IMR-90 (cell line): Measurements from ENCODE around the gene ZBTB22. TPM values are rescaled to one million over a fixed set of nuclear protein-coding genes. Genes with fewer than 3 reads are reported as not detected.

Experiments
- ATAC-seq: fragments of 200-7000 bp; cut with Tn5 transposase; 2 replicates; pipeline ENCODE4 v1.9.1; 2020; ENCODE audit warnings: low read depth, mild to moderate bottlenecking, moderate library complexity
- BruUV-seq: library from RNA; stranded (reverse); fragments of 400-500 nt; replicated peaks from 2 replicates; lab custom pipeline; 2021; lab: Mats Ljungman, UMichigan
- CTCF ChIA-PET: fragments of 300-600 bp; formaldehyde crosslinking; extraction: SDS; loops from one replicate; lab custom pipeline; 2021; ENCODE audit warnings: antibody characterized with exemption; lab: Yijun Ruan, JAX
- POLR2A ChIA-PET: fragments of 300-600 bp; sonication (Branson Sonifier 250); formaldehyde crosslinking; loops from one replicate; lab custom pipeline; 2022; ENCODE audit warnings: antibody characterized with exemption; ENCODE audit not compliant: unreplicated experiment; lab: Charles Lee
- DNase-seq: peaks from one replicate; pipeline ENCODE4 v3.0.0; 2013
- H2AFZ ChIP-seq: replicated peaks from 2 replicates; pipeline ENCODE3; 2013; ENCODE audit warnings: low read length, mild to moderate bottlenecking; ENCODE audit not compliant: poor library complexity
- H2AK5ac ChIP-seq: 2 replicates; pipeline ENCODE4 v1.6.1; 2013; ENCODE audit warnings: low read depth, low read length, inconsistent platforms
- H2AK9ac ChIP-seq: replicated peaks from 2 replicates; pipeline ENCODE3; 2013; ENCODE audit warnings: mild to moderate bottlenecking, low read depth, low read length, moderate library complexity; ENCODE audit not compliant: poor library complexity
- H2BK120ac ChIP-seq: 2 replicates; pipeline ENCODE4 v1.6.1; 2013; ENCODE audit warnings: low read depth, low read length, inconsistent platforms
- H2BK15ac ChIP-seq: 3 replicates; pipeline ENCODE4 v1.6.1; 2013; ENCODE audit warnings: low read depth, low read length, inconsistent platforms
- H2BK20ac ChIP-seq: 2 replicates; pipeline ENCODE4 v1.6.1; 2013; ENCODE audit warnings: low read depth, mild to moderate bottlenecking, inconsistent platforms, low read length, moderate library complexity
- H2BK5ac ChIP-seq: 2 replicates; pipeline ENCODE4 v1.6.1; 2013; ENCODE audit warnings: mild to moderate bottlenecking, low read depth, low read length, inconsistent platforms; ENCODE audit not compliant: poor library complexity, severe bottlenecking
- H3K14ac ChIP-seq: replicated peaks from 2 replicates; pipeline ENCODE4 v1.6.1; 2013; ENCODE audit warnings: low read depth, low read length, inconsistent platforms
- H3K18ac ChIP-seq: 2 replicates; pipeline ENCODE4 v1.6.1; 2013; ENCODE audit warnings: low read depth, low read length, control low read depth
- H3K23ac ChIP-seq: 2 replicates; pipeline ENCODE4 v1.6.1; 2013; ENCODE audit warnings: low read depth, low read length, inconsistent platforms
- H3K27ac ChIP-seq: 2 replicates; pipeline ENCODE4 v1.5.1; 2013; ENCODE audit warnings: mild to moderate bottlenecking, control low read depth, low read length; ENCODE audit not compliant: insufficient read depth
- H3K27me3 ChIP-seq: 2 replicates; pipeline ENCODE4 v1.6.1; 2013; ENCODE audit warnings: low read length; ENCODE audit not compliant: control insufficient read depth, insufficient read depth
- H3K36me3 ChIP-seq: 2 replicates; pipeline ENCODE4 v1.6.1; 2013; ENCODE audit warnings: low read length, mixed read lengths; ENCODE audit not compliant: control insufficient read depth, insufficient read depth
- H3K4ac ChIP-seq: 2 replicates; pipeline ENCODE4 v1.6.1; 2013; ENCODE audit warnings: low read depth, low read length, inconsistent platforms
- H3K4me1 ChIP-seq: 2 replicates; pipeline ENCODE4 v1.6.1; 2013; ENCODE audit warnings: low read length, mixed read lengths; ENCODE audit not compliant: control insufficient read depth, insufficient read depth
- H3K4me2 ChIP-seq: 2 replicates; pipeline ENCODE4 v1.6.1; 2013; ENCODE audit warnings: low read depth, mild to moderate bottlenecking, control low read depth, low read length, moderate library complexity
- H3K4me3 ChIP-seq: 2 replicates; pipeline ENCODE4 v1.5.1; 2013; ENCODE audit warnings: low read depth, mild to moderate bottlenecking, control low read depth, low read length, moderate library complexity; ENCODE audit not compliant: insufficient read depth
- H3K56ac ChIP-seq: 2 replicates; pipeline ENCODE4 v1.6.1; 2013; ENCODE audit warnings: low read length, inconsistent platforms; ENCODE audit not compliant: insufficient read depth; ENCODE audit errors: extremely low read depth
- H3K79me1 ChIP-seq, 2 experiments: 2 replicates each; pipeline ENCODE4 v1.6.1; 2013; ENCODE audit warnings: low read length in 2 of 2, inconsistent platforms in 1 of 2, low read depth in 1 of 2
- H3K9ac ChIP-seq: 2 replicates; pipeline ENCODE4 v1.6.1; 2013; ENCODE audit warnings: low read depth, low read length, control low read depth
- H3K9me1 ChIP-seq: 2 replicates; pipeline ENCODE4 v1.6.1; 2013; ENCODE audit warnings: low read length, inconsistent platforms; ENCODE audit not compliant: insufficient read depth
- H3K9me3 ChIP-seq: 2 replicates; pipeline ENCODE4 v1.6.1; 2013; ENCODE audit warnings: low read length; ENCODE audit not compliant: control insufficient read depth, insufficient read depth
- H4K20me1 ChIP-seq: 2 replicates; pipeline ENCODE4 v1.6.1; 2013; ENCODE audit warnings: low read length, inconsistent platforms; ENCODE audit not compliant: insufficient read depth
- H4K5ac ChIP-seq: 2 replicates; pipeline ENCODE4 v1.6.1; 2013; ENCODE audit warnings: mild to moderate bottlenecking, low read depth, low read length, control low read depth
- H4K8ac ChIP-seq, 2 experiments: 2 replicates each; pipeline ENCODE4 v1.6.1; 2013; ENCODE audit warnings: low read depth in 2 of 2, low read length in 2 of 2, control low read depth in 1 of 2, inconsistent platforms in 1 of 2
- H4K91ac ChIP-seq: 2 replicates; pipeline ENCODE4 v1.6.1; 2013; ENCODE audit warnings: low read depth, low read length, inconsistent platforms; ENCODE audit not compliant: insufficient read depth
- BHLHE40 ChIP-seq: fragments of 150-350 bp; IDR thresholded peaks from 2 replicates; pipeline ENCODE4 v1.6.1; 2016; ENCODE audit warnings: mild to moderate bottlenecking, low read depth, low read length
- CEBPB ChIP-seq: IDR thresholded peaks from 2 replicates; pipeline ENCODE4 v1.6.1; 2012; ENCODE audit warnings: low read depth, low read length, improper control_type of control experiment
- MXI1 ChIP-seq: IDR thresholded peaks from 2 replicates; pipeline ENCODE4 v1.6.1; 2012; ENCODE audit warnings: low read depth, mild to moderate bottlenecking, low read length, moderate library complexity, borderline replicate concordance
- RCOR1 ChIP-seq: IDR thresholded peaks from 2 replicates; pipeline ENCODE4 v1.6.1; 2012; ENCODE audit warnings: mild to moderate bottlenecking, low read length, improper control_type of control experiment; ENCODE audit not compliant: insufficient replicate concordance
- WGBS, 2 experiments: methylation state at CpG; one replicate each; pipeline versions ENCODE4 v1.1.5 to v1.1.7; 2013; ENCODE audit warnings: missing lambda C conversion rate in 2 of 2; ENCODE audit not compliant: insufficient read length in 1 of 2; ENCODE audit errors: extremely low coverage in 2 of 2; 5-methylcytosine and 5-hydroxymethylcytosine counted together
- dilution Hi-C: fragments of 300-500 bp; cut with HindIII; formaldehyde crosslinking; loops from one replicate; pipeline ENCODE4 v1.14.3; 2018; ENCODE audit warnings: low sequenced_read_pairs; ENCODE audit not compliant: unreplicated experiment
- in situ Hi-C: fragments of 300-500 bp; cut with MboI; formaldehyde crosslinking; loops from 3 replicates; pipeline ENCODE4 v1.14.3; 2019; ENCODE audit warnings: low sequenced_read_pairs, inconsistent platforms, mixed read lengths
- intact Hi-C: fragments of 100-400 bp; cut with micrococcal nuclease; formaldehyde crosslinking; loops from 2 replicates; pipeline ENCODE4 v1.10.0; 2022
- polyA plus RNA-seq, 3 experiments: library from polyadenylated mRNA; depleted of rRNA; stranded (reverse); fragments of >200 nt; gene quantifications; 2 replicates each; pipeline ENCODE4 v1.2.3, GENCODE V29; 2012; ENCODE audit warnings: low replicate concordance in 1 of 3
- total RNA-seq: library from RNA; depleted of rRNA; stranded (reverse); fragments of >200 nt; gene quantifications from 2 replicates; pipeline ENCODE4 v1.2.3, GENCODE V29; 2012

Gene ZBTB22
- total and polyA plus RNA-seq, 2 of the 4 experiments (the other 2 are of a cell fraction) = 6.8 to 13.0 TPM

- Histone ChIP-seq H4K91ac (peak overlapping the region; percentile 20; the same call in 1 of the 2 replicates), H3K27ac (peak overlapping the region; percentile 29), H2BK5ac (peak overlapping the region; percentile 19), H4K5ac (no peak overlapping the region; the same call in 1 of the 2 replicates), H3K18ac (no peak overlapping the region), H2BK20ac (no peak overlapping the region), H4K8ac (peak overlapping the region in 1 of 2 experiments; percentile 86; a peak in 3 of 4 replicates), H3K9ac (peak overlapping the region; percentile 31), H3K4ac (peak overlapping the region; percentile 81), H3K4me1 (peaks cover 7% of the 10 kb centered on the region), H3K14ac (peak overlapping the region; percentile 77), H3K36me3 (peaks cover 43% of the 10 kb centered on the region), H3K9me3 (no peaks in the 10 kb centered on the region), H2BK15ac (no peak overlapping the region), H3K79me1 (peaks cover 27 to 53% of the 10 kb centered on the region in 2 experiments), H3K4me3 (peak overlapping the region; percentile 84), H3K4me2 (peak overlapping the region; percentile 93), H2AK5ac (peak overlapping the region; percentile 94), H2BK120ac (no peak overlapping the region), H3K56ac (peak overlapping the region; percentile 64), H3K9me1 (peaks cover 3% of the 10 kb centered on the region; the same call in 1 of the 2 replicates), H2AK9ac (peak overlapping the region; percentile 99), H3K23ac (peak overlapping the region; percentile 71; the same call in 1 of the 2 replicates), H2AFZ (peak overlapping the region; percentile 94), H3K27me3 (no peaks in the 10 kb centered on the region), H4K20me1 (no peaks in the 10 kb centered on the region)
- no peak for TF ChIP-seq MXI1
- TF ChIP-seq CEBPB = no peak
- no peak for TF ChIP-seq BHLHE40
- no peak for TF ChIP-seq RCOR1
- intact Hi-C loops = no loop called here
- dilution Hi-C loops = no loop called here
- ATAC-seq (peak; percentile 2), DNase-seq (no peak)
- ChIA-PET CTCF (interaction anchor here (1.5 kb wide), 1 partner anchor 11 kb away, joined by 3 read pairs; the partner anchor contains the start of gene RGL2), POLR2A (interaction anchor here (0.9 to 1.3 kb wide), 2 partner anchors 10 to 29 kb away, joined by 6 to 10 read pairs; partner anchors contain the start of gene ZBTB22)
- 7% methylated on average over 3 of the region's 21 CpGs; no CpG with 5 or more reads in 1 of the 2 experiments for WGBS, 2 experiments
- BruUV-seq = TSS peak; percentile 91
- in situ Hi-C loops = no loop called here
These were observed 29.2 kb downstream of the ZBTB22 start for GRCh38 chr6:33288141-33288920.
